ENCODE data around the gene RALGAPA2. TPM values are rescaled to one million over a fixed set of nuclear protein-coding genes. Genes with fewer than 3 reads are reported as not detected.

The RALGAPA2 gene
- total RNA-seq, 1 experiment from 2014 or later: 20.1 TPM

- DNase-seq (ENCODE audit: low spot score): no peak
Observed at GRCh38 chr20:20630551-20630950, 81.9 kb downstream of the RALGAPA2 start.

- DNase-seq (ENCODE audit: low spot score): no peak
Observed at GRCh38 chr20:20629556-20630188, 82.8 kb downstream of the RALGAPA2 start.

DNA sequence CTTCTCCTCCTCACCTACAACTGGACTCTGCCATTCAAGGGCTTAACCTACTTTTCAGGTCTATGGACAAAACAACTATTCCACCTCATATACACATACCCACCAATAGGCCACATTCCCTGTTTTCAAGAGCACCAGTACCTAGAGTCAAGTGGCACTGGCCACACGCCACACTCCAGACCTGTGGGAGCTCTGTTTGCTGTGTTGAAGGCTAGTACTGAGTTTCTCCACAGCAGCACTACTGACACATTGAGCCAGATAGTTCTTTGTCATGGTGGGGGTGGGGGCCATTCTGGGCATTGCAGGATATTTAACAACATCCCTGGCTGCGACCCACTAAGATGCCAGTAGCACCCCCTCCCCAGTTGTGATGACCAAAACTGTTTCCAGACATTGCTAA, 84.1 kb downstream of the RALGAPA2 start:
- no peak for DNase-seq (ENCODE audit: low spot score)

- no peak for DNase-seq (ENCODE audit: low spot score)
Observed at GRCh38 chr20:20627471-20627870, 85.0 kb downstream of the RALGAPA2 start.

GRCh38 chr20:20624914-20625313, 87.5 kb downstream of the RALGAPA2 start:
- no peak for DNase-seq (ENCODE audit: low spot score)

DNA sequence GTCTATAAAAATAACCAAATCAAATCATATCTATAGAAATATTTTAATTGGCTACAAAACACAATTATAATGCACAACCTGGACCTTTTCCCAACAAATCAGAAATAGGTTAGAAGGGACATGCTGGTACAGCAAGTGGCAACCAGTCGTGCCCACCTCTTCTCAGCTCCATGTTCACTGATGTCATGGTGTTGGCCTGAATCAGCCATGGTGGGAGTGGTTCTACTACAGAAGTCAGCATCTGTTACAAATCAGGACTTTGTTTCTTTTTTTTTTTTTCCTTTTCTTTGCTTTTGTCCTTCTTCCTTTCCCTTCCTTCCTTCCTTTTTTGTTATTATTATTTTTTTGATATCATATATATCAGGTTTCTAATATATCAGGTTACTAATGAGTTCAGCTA, 91.2 kb downstream of the RALGAPA2 start:
- no peak for DNase-seq (ENCODE audit: low spot score)

- DNase-seq (ENCODE audit: low spot score): no peak
Observed at GRCh38 chr20:20614391-20614790, 98.1 kb downstream of the RALGAPA2 start.

GRCh38 chr20:20612251-20612650, 100.2 kb downstream of the RALGAPA2 start:
- DNase-seq (ENCODE audit: low spot score): no peak

- DNase-seq (ENCODE audit: low spot score): no peak
Observed at GRCh38 chr20:20611167-20611566, 101.3 kb downstream of the RALGAPA2 start.

- DNase-seq (ENCODE audit: low spot score): no peak
Observed at GRCh38 chr20:20609522-20609921, 102.9 kb downstream of the RALGAPA2 start.

DNA sequence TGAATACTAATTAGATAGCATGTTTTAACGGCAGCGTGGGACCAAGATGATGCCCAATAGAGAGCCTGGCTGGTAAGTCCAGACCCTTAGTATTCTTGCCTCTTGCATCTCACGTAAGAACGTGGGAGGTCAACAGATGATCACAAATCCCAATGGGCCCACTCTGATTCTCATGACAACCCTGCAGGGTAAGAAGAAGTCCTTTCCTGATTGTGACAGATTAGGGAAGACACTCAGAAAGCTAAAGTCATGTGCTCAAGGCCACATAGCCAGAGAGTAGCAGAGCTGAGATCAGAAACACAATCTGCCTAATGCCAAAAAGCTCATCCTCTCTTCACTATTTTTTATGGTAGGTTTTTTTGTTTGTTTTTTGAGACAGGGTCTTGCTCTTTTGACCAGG, 103.8 kb downstream of the RALGAPA2 start:
- no peak for DNase-seq (ENCODE audit: low spot score)

- DNase-seq (ENCODE audit: low spot score): no peak
Observed at GRCh38 chr20:20608041-20608440, 104.4 kb downstream of the RALGAPA2 start.

DNA sequence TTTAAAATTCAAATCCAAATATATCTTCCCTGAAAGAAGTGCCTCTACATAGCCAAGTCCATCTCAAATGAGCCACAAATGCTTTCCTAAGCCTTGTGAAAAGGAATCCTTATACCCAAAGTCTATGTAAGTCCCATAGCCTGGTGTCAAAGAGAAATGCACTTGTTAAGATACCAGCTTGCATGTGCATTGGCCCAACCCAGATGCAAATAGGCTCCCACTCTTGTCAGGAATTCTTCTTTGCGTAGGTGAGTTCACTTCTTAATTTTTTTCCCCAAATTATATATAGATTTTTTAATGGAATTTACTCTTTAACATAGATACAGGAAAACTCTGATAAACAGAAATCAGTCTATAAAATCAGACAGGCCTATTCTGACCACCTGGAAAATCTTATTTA, 105.6 kb downstream of the RALGAPA2 start:
- no peak for DNase-seq (ENCODE audit: low spot score)

GRCh38 chr20:20606050-20606449, 106.4 kb downstream of the RALGAPA2 start:
- no peak for DNase-seq (ENCODE audit: low spot score)

DNA sequence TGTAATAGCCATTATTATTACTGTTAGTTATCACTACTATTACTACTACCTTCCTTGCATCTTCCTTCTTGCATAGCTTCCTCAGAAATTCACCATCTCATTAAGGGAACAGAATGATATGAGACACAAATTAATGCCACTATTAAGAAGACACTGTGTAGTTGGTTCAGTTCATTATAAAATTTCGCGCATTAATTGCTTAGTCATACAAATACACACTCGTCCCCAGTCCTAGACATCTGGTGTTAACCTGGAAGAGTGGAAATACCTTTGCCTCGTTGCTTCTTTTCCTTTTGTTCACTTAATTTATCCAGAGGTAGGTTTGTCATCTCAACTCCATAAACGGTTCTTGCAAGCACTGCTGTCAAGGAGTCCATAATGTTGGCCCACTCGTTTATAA, 107.5 kb downstream of the RALGAPA2 start:
- no peak for DNase-seq (ENCODE audit: low spot score)

DNA sequence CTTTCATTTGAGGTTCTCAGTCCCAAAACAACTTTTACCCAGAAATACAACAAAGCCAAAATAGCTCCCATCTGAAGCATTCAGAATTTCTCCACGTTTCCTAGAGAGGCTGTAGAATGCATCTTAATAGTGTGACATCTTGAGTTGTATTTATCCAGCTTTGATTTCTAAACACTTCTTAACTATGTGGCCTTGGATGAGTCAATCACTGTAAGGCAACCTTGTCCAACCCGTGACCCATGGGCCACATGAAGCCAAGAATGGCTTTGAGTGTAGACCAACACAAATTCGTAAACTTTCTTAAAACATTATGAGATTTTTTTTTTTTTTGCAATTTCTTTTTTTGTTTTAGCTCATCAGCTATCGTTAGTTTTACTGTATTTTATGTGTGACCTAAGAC, 108.1 kb downstream of the RALGAPA2 start:
- no peak for DNase-seq (ENCODE audit: low spot score)

DNA sequence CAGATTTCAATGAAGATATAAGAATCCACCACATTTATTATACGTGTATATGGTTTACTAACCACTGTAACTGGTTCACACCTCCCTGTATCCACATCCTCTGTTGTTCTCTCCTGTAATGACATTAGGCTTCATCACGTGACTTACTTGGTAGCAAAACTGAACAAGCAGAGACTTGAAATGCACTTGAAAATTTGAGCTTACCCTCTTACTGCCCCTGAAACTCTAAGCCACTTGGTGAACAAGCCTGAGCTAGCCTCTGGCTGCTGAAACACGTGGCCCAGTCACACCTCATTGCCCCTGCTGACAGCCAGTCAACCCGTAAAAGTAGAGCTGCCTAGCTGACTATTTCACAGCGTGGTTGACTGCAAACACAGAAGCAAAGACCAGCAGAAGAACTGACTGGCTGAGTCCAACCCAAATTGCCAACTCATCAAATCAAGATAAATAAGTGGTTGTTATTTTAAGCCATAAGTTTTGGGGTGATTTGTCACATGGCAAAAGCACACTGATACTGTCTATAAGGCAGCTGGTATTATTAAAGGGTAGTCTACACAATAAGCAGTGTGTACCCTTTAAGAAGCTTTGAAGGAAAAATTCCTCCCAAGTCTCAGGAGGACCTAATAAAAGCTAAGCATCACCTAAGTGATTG, 109.0 kb downstream of the RALGAPA2 start:
- no peak for DNase-seq (ENCODE audit: low spot score)

DNA sequence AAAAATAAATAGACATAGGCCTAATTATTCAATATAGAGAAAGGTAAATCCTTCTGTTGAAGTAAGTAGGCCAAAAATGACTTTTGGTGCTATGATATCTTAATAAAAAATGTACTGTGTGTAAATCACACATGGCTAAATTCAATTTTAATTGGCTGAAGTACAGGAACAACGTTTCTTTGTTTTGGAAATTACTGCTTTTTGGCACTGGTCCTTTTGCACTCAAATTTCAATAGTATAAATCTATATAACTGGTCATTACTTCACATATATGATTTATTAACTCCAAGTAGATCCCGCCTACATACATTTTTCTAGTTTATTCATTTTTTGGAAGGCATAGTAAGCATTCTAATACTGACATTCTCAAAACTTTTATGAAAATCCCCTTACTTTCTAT, 114.5 kb downstream of the RALGAPA2 start:
- no peak for DNase-seq (ENCODE audit: low spot score)

GRCh38 chr20:20594171-20594530, 118.3 kb downstream of the RALGAPA2 start:
- peak; percentile 22 for DNase-seq (ENCODE audit: low spot score)

GRCh38 chr20:20593447-20594170, 118.8 kb downstream of the RALGAPA2 start:
- peak; percentile 67 for DNase-seq (ENCODE audit: low spot score)

- DNase-seq (ENCODE audit: low spot score): no peak
Observed at GRCh38 chr20:20585146-20585545, 127.3 kb downstream of the RALGAPA2 start.

- no peak for DNase-seq (ENCODE audit: low spot score)
Observed at GRCh38 chr20:20582734-20583133, 129.7 kb downstream of the RALGAPA2 start.

- no peak for DNase-seq (ENCODE audit: low spot score)
Observed at GRCh38 chr20:20580139-20580538, 132.3 kb downstream of the RALGAPA2 start.
